Measurements from ENCODE around the gene SYNE2.
"Not testable (repeated sequence)": the region's sequence is repeated elsewhere in the genome, so short reads cannot be mapped to it uniquely, and the experiment has no call there.

SYNE2 gene

DNA sequence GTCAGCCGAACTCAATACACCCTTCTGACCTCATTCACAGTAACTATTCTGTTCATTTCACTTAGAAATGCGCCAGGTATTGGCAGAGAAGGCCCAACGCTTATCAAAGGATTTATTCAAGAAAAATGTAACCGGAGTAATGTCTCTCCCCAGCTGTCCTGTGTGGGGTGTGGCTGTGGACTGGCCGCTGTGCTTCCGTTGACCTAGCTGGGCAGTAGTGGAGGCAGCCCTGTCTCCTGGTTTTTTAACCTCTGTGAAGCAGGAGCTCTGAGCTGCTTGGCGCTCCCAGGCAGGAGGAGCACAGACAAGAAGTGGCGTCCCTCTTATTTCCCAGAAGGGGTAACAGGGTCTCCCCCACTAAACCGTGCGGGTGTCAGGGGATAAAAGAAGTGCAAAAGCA is 356.2 kb downstream of the SYNE2 start:
- no peak overlapping the region for H3K27ac ChIP-seq
- TF ChIP-seq, protein P1, sequence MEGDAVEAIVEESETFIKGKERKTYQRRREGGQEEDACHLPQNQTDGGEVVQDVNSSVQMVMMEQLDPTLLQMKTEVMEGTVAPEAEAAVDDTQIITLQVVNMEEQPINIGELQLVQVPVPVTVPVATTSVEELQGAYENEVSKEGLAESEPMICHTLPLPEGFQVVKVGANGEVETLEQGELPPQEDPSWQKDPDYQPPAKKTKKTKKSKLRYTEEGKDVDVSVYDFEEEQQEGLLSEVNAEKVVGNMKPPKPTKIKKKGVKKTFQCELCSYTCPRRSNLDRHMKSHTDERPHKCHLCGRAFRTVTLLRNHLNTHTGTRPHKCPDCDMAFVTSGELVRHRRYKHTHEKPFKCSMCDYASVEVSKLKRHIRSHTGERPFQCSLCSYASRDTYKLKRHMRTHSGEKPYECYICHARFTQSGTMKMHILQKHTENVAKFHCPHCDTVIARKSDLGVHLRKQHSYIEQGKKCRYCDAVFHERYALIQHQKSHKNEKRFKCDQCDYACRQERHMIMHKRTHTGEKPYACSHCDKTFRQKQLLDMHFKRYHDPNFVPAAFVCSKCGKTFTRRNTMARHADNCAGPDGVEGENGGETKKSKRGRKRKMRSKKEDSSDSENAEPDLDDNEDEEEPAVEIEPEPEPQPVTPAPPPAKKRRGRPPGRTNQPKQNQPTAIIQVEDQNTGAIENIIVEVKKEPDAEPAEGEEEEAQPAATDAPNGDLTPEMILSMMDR (conservative IDR thresholded peaks at IDR 0.05) = no peak

DNA sequence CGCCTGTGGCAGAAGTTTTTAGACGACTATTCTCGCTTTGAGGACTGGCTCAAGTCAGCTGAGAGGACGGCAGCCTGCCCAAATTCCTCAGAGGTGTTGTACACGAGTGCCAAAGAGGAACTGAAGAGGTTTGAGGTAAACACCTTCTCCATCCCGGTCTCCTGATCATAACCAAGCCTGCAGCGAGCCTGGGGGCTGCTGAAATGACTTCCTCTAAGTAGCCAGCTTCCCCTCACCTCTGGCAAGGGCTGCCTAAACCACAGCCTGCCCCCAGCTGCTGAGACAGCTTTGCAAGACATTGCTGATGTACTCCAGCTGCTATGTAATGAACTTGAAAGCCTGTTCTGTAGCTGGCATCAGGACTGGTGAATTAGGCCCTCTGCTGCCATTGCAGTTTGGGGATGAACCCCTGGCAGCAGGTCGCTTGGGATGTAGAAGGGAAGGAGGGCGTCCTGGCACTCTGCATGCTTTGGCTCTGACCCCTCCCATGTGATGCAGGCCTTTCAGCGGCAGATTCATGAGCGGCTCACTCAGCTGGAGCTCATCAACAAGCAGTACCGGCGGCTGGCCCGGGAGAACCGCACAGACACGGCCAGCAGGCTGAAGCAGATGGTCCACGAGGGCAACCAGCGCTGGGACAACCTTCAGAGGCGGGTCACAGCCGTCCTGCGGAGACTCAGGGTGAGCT is 356.8 kb downstream of the SYNE2 start:
- TF ChIP-seq, protein P1 (conservative IDR thresholded peaks at IDR 0.05) = no peak
- no peak overlapping the region for H3K27ac ChIP-seq

DNA sequence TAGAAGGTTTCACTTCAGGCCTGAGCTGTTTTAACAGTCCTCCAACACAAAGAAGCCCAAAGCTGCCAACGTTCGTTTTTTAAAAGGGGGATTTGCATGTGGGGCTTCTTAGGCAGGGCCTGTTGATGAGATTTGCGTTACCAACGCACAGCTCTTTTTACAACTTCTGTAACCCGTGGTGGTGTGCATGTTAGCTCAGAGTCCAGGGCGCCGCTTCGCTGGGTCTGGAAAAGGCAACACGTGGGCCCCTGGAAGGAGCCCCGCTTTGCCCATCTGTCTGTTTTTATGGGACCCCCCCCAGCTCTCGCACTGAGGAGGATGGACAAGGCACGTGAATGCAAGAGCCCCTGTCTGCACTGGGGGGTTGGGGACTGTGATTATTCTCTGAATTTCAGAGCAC is 357.4 kb downstream of the SYNE2 start:
- TF ChIP-seq, protein P1 (conservative IDR thresholded peaks at IDR 0.05) = no peak
- H3K27ac ChIP-seq = no peak overlapping the region

DNA sequence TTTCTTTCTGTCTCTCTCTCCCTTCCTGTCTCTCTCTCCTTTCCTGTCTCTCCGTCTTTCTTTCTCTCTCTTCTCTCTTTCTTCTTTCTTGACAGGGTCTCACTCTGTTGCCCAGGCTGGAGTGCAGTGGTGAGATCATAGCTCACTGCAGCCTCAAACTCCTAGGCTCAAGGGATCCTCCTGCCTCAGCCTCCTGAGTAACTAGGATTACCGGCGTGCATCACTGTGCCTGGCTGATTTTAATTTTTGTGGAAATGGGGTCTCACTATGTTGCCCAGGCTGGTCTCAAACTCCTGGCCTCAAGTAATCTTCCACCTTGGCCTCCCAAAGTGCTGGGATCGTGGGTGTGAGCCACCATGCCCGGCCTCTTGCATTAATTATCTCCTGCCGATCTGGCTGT is 358.1 kb downstream of the SYNE2 start:
- H3K27ac ChIP-seq = not testable (repeated sequence)

DNA sequence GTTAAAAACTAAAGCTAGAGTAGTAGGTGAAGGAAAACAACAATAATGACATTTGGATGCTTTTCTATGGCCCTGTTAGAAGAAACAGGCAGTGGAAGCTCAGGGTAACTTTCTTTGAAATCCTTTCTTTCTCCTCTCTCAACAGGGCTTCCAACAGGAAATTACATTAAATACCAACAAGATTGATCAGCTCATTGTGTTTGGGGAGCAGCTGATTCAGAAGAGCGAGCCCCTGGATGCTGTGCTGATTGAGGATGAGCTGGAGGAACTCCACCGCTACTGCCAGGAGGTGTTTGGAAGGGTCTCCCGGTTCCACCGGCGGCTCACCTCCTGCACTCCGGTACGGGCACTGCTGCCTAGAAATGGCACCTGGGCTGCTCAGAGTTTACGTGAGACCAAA is 359.9 kb downstream of the SYNE2 start:
- no peak overlapping the region for H3K27ac ChIP-seq

DNA sequence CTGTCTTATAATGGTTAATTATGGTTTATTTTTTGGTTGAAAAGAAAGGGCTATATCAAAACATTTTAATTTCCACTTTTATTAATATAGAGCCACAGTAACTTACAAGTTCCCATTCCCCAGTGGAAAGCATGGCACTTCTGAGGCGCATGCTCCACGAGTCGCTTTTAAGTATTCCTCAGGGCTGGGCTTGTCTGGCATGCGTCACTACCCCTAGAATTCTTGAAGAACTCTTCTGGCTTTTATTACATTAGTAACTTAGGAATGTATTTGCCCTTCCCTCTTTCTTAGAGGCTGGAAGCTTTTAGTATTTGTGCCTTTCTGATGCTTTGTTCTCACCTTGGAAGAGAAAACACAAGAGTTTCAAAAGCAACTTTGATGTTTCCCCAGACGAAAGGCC is 360.3 kb downstream of the SYNE2 start:
- TF ChIP-seq, protein P1 (conservative IDR thresholded peaks at IDR 0.05) = no peak
- no peak overlapping the region for H3K27ac ChIP-seq

More for the DNA sequence above, 359.9 kb downstream of the SYNE2 start:
- TF ChIP-seq, protein P1 (conservative IDR thresholded peaks at IDR 0.05) = no peak

DNA sequence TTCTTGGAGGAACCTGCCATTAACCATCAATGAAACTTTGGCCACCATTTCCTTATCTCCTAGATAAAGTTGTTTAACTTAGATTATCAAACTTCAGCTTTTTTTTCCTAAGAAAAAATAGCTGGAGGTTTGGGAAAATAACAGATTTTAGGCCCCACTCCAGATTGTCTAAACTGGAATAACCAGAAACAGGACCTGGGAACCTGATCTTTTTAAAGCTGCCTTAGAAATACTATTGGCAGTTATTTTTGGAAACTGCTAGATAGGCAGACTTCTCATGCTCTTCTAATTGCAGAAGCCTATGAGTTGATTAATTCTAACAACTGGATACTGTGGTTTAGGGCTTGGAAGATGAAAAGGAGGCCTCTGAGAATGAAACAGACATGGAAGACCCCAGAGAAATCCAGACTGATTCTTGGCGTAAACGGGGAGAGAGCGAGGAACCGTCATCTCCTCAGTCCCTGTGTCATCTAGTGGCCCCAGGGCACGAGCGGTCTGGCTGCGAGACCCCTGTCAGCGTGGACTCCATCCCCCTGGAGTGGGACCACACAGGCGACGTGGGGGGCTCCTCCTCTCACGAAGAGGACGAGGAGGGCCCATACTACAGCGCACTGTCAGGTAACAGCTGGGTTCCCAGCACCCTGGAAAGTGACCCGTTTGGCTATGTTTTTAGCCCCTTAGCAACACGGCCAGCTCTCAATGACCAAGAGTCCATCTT is 361.2 kb downstream of the SYNE2 start:
- H3K27ac ChIP-seq = no peak overlapping the region
- TF ChIP-seq, protein P1 (conservative IDR thresholded peaks at IDR 0.05) = no peak

DNA sequence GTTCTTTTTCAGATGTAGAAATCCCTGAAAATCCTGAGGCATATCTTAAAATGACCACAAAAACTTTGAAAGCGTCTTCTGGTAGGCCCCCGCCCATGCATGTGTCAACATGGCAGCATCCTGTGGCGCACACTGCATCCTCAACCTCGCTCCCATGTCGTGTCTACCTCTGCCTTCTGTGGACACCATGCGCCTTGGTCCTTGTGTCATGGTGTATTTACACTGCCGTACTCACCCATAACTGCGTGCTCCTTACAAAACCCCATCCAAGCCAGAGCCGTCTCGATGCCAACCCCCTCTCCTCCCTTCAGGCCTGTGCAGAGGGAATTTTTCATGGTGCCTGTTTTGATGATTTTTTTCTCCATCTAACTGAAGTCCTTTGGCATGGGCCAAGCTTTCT is 362.5 kb downstream of the SYNE2 start:
- TF ChIP-seq, protein P1 (conservative IDR thresholded peaks at IDR 0.05) = no peak
- H3K27ac ChIP-seq = no peak overlapping the region
